ENCODE data around the gene MDC1.

MDC1 gene

DNA sequence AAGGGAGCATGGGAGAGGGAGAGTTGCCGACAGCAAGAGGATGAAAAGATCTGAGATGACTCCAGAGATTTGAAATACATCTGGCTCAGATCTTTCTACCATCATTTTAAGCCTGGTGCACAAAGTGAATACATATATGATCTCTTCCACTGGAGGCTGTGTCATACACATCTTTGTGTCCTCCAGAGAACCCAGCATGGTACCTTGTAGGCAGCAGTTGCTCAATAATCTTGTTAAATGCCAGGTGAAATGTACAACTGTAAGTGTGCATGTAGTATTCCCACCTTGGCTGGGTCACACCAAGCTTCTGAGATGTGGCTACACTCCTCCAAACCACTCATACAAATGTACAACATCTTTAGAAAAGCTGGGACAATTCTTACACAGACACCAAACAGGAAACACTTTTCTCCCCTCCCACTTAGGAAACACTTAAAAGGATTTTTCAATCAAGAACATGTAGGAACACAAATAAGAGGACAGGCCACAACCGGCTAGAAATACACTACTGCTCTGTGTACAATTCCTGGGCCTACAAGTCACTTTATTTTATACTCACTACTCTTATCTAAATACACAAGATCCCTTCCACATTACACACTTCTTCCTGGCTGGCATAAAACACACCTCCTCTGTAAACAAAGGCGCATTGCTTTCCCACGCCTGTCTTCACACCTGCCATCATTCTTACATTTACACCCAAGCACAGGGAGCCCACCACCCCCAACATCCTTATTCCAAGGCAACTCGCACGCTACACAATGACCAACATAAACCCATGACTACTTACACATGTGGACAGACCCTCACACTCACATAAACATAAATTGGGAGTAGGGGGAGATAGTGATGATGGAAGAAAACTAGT lies 31.1 kb upstream of the MDC1 start:
- Histone ChIP-seq H3K27me3 (replicated peaks) (no peaks in the 10 kb centered on the region), H3K27ac (peak overlapping the region; percentile 99)
- in situ Hi-C loops (cut with HindIII; ENCODE audit: low pct_ligation_motif_present, low sequenced_read_pairs) = no loop called here

GRCh38 chr6:30747300-30747687 lies 30.2 kb upstream of the MDC1 start:
- in situ Hi-C loops (cut with HindIII; ENCODE audit: low pct_ligation_motif_present, low sequenced_read_pairs) = no loop called here
- Histone ChIP-seq H3K36me3 (replicated peaks) (peaks cover 15% of the 10 kb centered on the region), H3K27me3 (replicated peaks) (no peaks in the 10 kb centered on the region), H3K27ac (no peak overlapping the region), H3K4me3 (ENCODE audit: low read depth, low read length) (no peak overlapping the region)
- no peak for DNase-seq
- TF ChIP-seq CTCF (IDR thresholded peaks at IDR 0.05; ENCODE audit: low read depth, low read length, missing control alignments) = no peak

More for the DNA sequence above, 31.1 kb upstream of the MDC1 start:
- no peak overlapping the region for H3K4me3 ChIP-seq (ENCODE audit: low read depth, low read length)
- peaks cover 11% of the 10 kb centered on the region for H3K36me3 ChIP-seq (replicated peaks)
- no peak for TF ChIP-seq CTCF (IDR thresholded peaks at IDR 0.05; ENCODE audit: low read depth, low read length, missing control alignments)
- DNase-seq = no peak

DNA sequence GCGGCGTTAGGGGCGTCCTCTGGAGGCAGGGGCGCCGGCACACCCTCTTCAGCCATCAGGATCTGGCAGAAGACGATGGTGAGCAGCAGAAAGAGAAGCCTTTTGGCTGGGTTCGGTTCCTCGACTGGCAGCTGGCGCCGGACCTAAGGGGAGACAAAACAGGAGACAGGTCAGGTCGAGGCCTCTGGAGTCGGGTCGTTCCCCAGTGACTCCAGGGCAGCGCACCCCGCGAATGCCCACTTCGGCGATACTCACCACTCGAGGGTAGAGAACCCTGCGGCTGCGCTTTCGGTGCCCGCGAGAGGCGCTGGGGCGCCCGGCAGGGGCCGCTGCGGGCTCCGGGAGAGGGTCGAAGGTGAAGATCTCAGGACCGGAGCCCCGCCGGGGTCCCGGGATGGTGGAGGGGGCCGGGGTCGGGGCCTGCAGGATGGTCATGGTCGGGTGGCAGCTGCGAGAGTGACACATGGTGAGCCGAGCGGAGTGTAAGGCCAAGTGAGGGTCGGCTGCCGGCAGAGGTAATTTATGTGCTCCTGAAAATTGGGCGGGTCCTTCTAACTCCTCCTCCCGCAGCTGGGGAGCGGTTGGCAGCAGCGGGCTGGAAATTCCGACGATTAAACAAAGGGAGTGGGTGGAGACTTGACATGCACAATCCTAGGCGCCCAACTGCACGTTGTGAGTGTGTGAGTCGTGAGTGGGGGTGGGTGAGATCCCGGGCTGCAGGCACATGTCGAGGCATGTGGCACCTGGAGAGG lies 27.1 kb upstream of the MDC1 start, which contains the start of gene IER3:
Gene IER3, minus strand, starts transcription at position 494 of the 752 bp plus-strand sequence. Its CDS starts 29 bp downstream, at position 465.
- no peaks in the 10 kb centered on the region for H3K27me3 ChIP-seq (replicated peaks)
- in situ Hi-C loops (cut with HindIII; ENCODE audit: low pct_ligation_motif_present, low sequenced_read_pairs) = no loop called here

DNA sequence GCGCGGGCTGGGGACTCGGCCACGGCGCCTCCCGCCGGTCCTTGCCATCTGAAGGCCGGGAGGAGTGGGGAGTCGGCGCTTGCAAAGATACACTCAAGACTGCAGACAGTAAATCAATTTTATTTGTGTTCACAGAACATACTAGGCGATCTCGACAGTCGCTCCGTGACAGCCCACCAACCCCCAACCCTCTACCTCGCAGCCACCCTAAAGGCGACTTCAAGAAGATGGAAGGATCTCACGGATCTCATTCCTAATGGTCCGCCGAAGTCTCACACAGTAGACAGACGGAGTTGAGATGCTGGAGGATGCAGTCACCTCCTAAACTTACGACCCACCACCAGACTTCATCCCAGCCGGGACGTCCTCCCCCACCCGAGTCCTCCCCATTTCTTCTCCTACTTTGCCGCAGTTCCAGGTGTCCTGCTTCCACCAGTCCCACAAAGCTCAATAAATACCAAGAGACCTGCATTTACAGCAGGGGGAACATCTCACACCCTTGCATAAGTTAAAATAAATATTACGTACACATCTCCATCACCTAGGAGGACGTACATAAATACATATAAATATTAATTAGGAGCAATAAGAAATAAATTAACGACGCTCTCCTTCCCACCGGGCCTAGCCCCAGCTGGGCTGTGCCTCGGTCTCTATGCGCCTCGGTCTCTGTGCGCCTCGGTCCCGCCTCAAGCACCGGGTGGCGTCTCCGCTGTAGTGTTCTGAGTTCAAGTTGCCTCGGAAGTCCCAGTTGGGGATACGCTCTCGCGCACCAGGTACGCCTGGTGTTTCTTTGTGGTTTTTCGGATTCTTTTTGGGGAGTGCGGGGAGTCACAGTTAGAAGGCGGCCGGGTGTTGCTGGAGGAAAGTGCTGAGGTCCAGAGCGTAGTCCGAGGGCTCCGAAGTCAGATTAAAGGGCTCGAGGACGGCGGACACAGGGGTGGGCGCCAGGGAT lies 26.3 kb upstream of the MDC1 start:
- Histone ChIP-seq H3K4me3 (ENCODE audit: low read depth, low read length) (peak overlapping the region; percentile 99), H3K27ac (peak overlapping the region; percentile 95), H3K36me3 (replicated peaks) (peaks cover 31% of the 10 kb centered on the region), H3K27me3 (replicated peaks) (no peaks in the 10 kb centered on the region)
- TF ChIP-seq CTCF (IDR thresholded peaks at IDR 0.05; ENCODE audit: low read depth, low read length, missing control alignments) = no peak
- in situ Hi-C loops (cut with HindIII; ENCODE audit: low pct_ligation_motif_present, low sequenced_read_pairs) = no loop called here
- DNase-seq = no peak

More for the DNA sequence above, 27.1 kb upstream of the MDC1 start, which contains the start of gene IER3:
- Histone ChIP-seq H3K4me3 (ENCODE audit: low read depth, low read length) (peak within 1 kb of the TSS; percentile 99), H3K27ac (peak within 1 kb of the TSS; percentile 95), H3K36me3 (replicated peaks) (peaks cover 27% of the 10 kb centered on the region)
- DNase-seq = peak; percentile 90
- peak; percentile 63 for TF ChIP-seq CTCF (IDR thresholded peaks at IDR 0.05; ENCODE audit: low read depth, low read length, missing control alignments)

DNA sequence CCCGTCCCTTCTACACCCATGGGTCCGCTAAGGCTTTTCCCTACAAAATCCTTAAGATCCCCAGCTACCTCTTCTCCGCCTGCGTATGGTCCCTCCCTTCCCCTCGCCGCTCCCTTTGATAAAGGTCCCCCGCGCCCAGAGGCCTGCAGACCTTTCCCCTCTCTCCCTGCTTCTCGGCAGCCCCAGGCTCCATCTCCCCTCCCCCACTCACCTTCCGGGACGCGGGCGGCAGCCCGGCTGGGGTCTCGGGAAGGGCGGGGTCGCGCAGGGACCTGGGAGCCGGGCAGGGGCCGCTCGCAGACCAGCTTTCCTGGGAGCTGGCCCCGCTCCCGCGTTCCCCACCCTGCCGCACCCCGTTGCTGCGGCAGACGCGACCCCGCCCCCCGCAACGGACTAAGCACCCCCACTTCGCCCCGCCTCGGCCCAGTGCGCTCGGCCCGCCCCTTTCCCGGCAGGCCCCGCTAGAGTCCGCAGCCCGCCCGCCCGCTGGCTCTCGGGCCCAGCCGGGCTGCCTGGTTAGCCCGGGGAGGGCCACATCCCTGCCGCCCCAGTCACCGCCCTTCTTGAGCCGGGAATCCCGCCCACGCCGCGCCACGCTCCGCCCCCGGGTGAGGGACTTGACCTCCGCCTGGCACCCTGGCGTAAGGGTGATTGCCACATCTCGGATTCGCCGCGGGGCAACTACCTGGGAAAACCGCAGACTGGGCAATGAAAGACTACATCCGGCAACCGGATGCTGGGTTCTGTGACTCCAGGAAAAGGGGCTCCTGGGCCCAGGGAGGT lies 25.4 kb upstream of the MDC1 start, which contains the start of gene FLOT1:
Gene FLOT1, minus strand, starts transcription at position 372 of the 783 bp plus-strand sequence. CDS start 498 bp downstream, outside the sequence.
- no peaks in the 10 kb centered on the region for H3K27me3 ChIP-seq (replicated peaks)
- H3K27ac ChIP-seq = peak within 1 kb of the TSS; percentile 95
- DNase-seq = peak; percentile 90
- H3K36me3 ChIP-seq (replicated peaks) = peaks cover 40% of the 10 kb centered on the region
- H3K4me3 ChIP-seq (ENCODE audit: low read depth, low read length) = peak within 1 kb of the TSS; percentile 99
- in situ Hi-C loops (cut with HindIII; ENCODE audit: low pct_ligation_motif_present, low sequenced_read_pairs) = no loop called here
- TF ChIP-seq CTCF (IDR thresholded peaks at IDR 0.05; ENCODE audit: low read depth, low read length, missing control alignments) = no peak
